Choroid plexus epithelial cell (primary cell): ENCODE measurements around the gene ADCY1.

Experiments used
- DNase-seq: peaks from one replicate; pipeline ENCODE4 v3.0.0-alpha.2; 2010; ENCODE audit warnings: low read depth
- H3K4me3 ChIP-seq: 2 replicates; pipeline ENCODE4 v1.5.1; 2011; ENCODE audit warnings: low read depth, mild to moderate bottlenecking, control low read depth, low read length, moderate library complexity
- TF ChIP-seq, protein P1 (sequence below): conservative IDR thresholded peaks from 2 replicates; pipeline ENCODE4 v1.5.1; 2011; ENCODE audit warnings: low read depth, mild to moderate bottlenecking, control low read depth, inconsistent platforms, low read length, moderate library complexity

Gene ADCY1

DNA sequence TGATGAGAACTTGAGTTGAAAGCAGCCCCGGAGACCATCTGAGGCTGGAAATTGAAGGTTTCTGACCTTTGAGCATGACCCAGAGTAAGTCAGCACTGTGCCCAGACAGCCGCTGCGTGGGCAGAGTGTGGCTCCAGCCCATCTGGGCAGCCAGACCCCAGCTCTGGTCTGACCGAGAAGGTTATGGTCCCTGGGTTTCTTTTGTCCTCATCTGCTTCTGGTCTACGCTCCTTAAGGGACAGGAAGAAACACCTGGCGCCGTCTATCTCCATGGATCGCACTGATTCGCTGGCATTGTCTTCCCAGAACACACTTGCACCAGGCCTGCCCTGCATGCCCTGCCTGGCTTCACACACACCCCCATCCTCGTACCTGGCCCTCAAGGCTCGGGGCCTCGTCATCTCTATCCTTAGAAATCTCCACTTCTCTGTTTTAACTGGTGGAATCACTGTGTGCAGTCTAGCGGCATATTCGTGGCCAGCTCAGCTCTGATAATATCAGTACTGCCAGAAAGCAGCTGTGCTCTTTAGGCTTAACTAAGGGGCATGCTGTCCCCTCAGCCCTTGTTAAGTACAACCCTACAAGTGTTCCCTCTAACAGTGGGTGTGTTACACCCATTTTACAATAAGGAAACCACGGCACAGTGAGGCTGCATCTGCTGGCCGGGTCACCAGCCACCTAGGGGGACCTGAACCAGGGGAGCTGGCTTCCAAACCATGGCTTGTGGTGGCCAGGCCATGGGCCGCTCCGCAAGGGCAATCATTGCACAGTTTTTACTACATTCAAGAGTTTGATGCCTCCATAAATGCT, 127.7 kb downstream of the ADCY1 start:
- TF ChIP-seq, protein P1, sequence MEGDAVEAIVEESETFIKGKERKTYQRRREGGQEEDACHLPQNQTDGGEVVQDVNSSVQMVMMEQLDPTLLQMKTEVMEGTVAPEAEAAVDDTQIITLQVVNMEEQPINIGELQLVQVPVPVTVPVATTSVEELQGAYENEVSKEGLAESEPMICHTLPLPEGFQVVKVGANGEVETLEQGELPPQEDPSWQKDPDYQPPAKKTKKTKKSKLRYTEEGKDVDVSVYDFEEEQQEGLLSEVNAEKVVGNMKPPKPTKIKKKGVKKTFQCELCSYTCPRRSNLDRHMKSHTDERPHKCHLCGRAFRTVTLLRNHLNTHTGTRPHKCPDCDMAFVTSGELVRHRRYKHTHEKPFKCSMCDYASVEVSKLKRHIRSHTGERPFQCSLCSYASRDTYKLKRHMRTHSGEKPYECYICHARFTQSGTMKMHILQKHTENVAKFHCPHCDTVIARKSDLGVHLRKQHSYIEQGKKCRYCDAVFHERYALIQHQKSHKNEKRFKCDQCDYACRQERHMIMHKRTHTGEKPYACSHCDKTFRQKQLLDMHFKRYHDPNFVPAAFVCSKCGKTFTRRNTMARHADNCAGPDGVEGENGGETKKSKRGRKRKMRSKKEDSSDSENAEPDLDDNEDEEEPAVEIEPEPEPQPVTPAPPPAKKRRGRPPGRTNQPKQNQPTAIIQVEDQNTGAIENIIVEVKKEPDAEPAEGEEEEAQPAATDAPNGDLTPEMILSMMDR: no peak

DNA sequence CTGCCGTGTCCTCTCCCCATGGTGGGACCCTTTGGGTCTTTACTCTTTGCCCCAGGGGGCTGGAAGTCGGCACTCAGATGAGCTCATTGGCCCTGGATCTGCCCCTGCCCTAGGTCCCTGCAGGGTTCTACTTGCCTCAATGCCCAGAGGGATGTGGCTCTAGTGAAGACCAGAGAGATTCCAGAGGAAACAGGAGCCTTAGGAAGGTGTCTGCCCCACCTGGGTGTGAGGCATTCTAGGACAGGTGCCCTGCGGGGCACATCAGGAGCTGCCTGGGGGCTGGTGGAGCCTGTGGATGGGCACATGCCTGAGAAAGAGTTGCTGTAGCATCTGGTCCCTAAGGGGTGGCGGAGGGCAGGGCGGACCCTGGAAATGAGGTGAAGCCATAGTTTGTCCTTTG, 128.6 kb downstream of the ADCY1 start:
- TF ChIP-seq, protein P1: no peak
- no peak for DNase-seq
- no peak overlapping the region for H3K4me3 ChIP-seq

More for the DNA sequence above, 127.7 kb downstream of the ADCY1 start:
- H3K4me3 ChIP-seq: no peak overlapping the region
- no peak for DNase-seq

DNA sequence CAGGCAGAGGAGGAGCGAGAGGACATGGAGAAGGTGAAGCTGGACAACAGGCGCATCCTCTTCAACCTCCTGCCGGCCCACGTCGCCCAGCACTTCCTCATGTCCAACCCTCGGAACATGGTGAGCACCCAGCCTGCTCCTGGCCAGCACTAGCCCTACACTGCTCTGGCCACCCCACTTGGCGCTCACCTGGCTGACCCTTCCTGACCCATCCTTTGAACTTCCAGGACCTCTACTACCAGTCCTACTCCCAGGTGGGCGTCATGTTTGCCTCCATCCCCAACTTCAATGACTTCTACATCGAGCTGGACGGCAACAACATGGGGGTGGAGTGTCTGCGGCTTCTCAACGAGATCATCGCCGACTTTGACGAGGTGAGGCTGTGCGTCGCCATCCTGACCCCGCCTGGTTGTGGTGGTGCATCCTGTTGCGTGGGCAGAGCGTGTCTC, 129.2 kb downstream of the ADCY1 start:
- DNase-seq: no peak
- TF ChIP-seq, protein P1: no peak
- H3K4me3 ChIP-seq: no peak overlapping the region

DNA sequence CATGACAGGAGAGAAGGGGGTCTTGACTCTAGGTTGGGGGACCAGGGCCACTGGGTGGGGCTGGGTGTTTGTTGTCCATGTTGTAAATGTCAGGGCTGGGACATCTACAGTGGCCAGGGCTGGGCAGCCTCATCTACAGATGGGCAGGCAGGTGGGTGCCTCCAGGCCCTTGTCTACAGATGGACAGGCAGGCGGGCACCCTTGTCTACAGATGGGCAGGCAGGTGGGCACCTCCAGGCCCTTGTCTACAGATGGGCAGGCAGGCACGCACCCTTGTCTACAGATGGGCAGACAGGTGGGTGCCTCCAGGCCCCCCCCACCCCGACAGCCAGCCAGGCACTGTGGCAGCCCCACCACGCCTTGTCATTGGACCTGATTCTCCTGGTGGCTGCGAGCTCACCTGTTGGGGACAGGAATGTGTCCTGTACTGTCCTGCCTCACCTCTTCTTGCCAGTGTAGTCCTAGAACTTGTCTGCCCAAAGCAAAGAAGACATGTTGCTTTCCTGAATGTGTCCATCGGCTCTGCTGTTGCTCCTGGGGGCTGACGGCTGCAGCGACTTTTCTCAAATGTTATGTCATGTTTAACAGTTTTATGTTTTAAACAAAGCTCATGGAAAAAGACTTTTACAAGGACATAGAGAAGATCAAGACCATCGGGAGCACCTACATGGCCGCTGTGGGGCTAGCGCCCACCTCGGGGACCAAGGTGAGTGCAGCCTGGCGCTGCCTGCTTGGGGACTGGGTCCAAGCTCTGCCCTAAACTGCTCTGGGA, 129.9 kb downstream of the ADCY1 start:
- DNase-seq: no peak
- TF ChIP-seq, protein P1: no peak

DNA sequence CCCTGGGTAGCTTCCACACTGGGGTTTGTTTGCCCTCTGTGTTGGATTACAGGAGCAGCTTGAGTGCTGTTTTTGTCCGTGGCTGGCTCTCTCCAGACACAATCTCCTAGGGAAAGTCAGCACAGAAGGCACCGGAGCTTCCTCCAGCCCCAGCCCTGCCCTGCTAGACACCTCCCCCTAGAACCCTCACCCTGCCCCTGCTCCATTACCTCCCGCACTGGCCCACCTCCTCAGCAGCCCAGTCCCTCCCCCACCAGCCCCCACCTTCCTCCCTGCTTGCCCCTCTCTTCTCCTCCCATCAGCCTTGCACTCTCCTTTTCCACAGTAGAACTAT, 130.5 kb downstream of the ADCY1 start:
- no peak for DNase-seq
- TF ChIP-seq, protein P1: no peak

More for the DNA sequence above, 129.9 kb downstream of the ADCY1 start:
- H3K4me3 ChIP-seq: no peak overlapping the region

DNA sequence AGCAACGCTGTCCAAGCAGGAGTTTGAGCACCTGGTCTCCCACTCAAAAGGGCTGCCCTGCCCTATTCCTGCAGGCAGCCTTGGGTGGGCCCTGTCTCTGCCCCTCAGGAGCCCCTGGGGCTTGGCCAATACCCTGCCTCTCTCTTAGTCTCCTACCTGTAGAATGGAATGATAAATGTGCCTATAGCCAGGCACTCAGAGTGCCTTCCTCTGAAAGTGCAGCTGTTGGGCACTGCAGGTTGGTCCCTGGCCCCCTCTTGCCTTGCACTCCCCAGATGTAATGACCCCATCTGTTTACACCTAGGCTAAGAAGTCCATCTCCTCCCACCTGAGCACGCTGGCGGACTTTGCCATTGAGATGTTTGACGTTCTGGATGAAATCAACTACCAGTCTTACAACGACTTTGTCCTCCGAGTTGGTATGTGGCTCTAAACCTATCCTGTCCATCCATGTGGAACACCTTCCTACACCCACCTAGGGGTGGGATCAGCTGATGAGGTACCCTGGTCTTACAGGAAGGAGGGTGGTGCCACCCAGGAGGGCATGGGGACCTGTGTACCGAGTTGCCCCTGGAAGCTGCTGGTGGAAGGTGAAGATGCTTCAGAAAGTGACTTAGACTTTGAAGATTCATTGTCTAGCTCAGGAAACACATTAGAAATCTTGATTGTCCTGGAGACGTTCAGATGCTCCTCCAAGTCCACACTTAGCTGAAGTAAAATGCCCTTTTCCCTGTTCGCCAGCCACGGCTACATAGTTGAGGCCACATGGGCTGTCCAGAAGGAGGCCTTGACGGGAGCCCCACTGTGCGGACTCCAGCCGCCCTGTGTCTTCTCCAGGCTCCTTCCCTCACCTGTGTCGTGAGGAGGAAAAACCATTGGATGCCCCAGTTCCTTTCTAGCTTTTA, 134.1 kb downstream of the ADCY1 start:
- no peak overlapping the region for H3K4me3 ChIP-seq
- no peak for DNase-seq
- TF ChIP-seq, protein P1: no peak

More for the DNA sequence above, 130.5 kb downstream of the ADCY1 start:
- H3K4me3 ChIP-seq: no peak overlapping the region
